Thoracic aorta (tissue), 2 donors: Measurements from ENCODE around the gene MARF1. TPM values are rescaled to one million over a fixed set of nuclear protein-coding genes. Genes with fewer than 3 reads are reported as not detected.
A peak's percentile ranks its signal among the peaks of the same experiment; 100 is the strongest.

ENCODE experiments used
- ATAC-seq: fragments of 150-250 bp; one replicate; pipeline ENCODE4 v1.8.0; 2017; ENCODE audit warnings: low read depth; ENCODE audit not compliant: insufficient number of reproducible peaks, low FRiP score
- DNase-seq: peaks from one replicate; pipeline ENCODE4 v3.0.0-alpha.2; 2020; ENCODE audit warnings: low spot score
- H3K27ac ChIP-seq, 2 donors: fragments of 200-600 bp; sonication (generic); 1 replicate in 1 of 2; 2 replicates in 1 of 2; pipeline ENCODE4 v1.5.1; 2016; ENCODE audit warnings: mild to moderate bottlenecking in 2 of 2, moderate library complexity in 2 of 2
- H3K27me3 ChIP-seq: fragments of 200-600 bp; sonication (generic); replicated peaks from 2 replicates; pipeline ENCODE4 v1.6.0; 2016; ENCODE audit warnings: mild to moderate bottlenecking; ENCODE audit not compliant: insufficient read depth
- H3K36me3 ChIP-seq: fragments of 200-600 bp; sonication (generic); one replicate; pipeline ENCODE4 v1.5.1; 2016
- H3K4me1 ChIP-seq, 2 donors: fragments of 200-600 bp; sonication (generic); 1 replicate in 1 of 2; 2 replicates in 1 of 2; pipeline versions ENCODE4 v1.5.1 to v1.6.0; 2016; ENCODE audit warnings: low read depth in 2 of 2, mild to moderate bottlenecking in 1 of 2; ENCODE audit not compliant: control insufficient read depth in 1 of 2
- H3K4me3 ChIP-seq: fragments of 200-600 bp; sonication (generic); 2 replicates; pipeline ENCODE4 v1.5.1; 2016; ENCODE audit warnings: mild to moderate bottlenecking
- H3K9me3 ChIP-seq: fragments of 200-600 bp; sonication (generic); 2 replicates; pipeline ENCODE4 v1.5.1; 2016
- CTCF ChIP-seq: fragments of 200-600 bp; sonication (generic); IDR thresholded peaks from one replicate; pipeline ENCODE4 v1.5.1; 2019; ENCODE audit warnings: antibody characterized with exemption
- total RNA-seq, 2 donors: library from RNA; depleted of rRNA; stranded (reverse); fragments of >200 nt; gene quantifications; one replicate each; pipeline versions ENCODE4 v1.1.0 to v1.2.3, GENCODE V29; 2016

The MARF1 gene
- total RNA-seq, 2 donors from 2014 or later = 35.7 to 49.6 TPM

DNA sequence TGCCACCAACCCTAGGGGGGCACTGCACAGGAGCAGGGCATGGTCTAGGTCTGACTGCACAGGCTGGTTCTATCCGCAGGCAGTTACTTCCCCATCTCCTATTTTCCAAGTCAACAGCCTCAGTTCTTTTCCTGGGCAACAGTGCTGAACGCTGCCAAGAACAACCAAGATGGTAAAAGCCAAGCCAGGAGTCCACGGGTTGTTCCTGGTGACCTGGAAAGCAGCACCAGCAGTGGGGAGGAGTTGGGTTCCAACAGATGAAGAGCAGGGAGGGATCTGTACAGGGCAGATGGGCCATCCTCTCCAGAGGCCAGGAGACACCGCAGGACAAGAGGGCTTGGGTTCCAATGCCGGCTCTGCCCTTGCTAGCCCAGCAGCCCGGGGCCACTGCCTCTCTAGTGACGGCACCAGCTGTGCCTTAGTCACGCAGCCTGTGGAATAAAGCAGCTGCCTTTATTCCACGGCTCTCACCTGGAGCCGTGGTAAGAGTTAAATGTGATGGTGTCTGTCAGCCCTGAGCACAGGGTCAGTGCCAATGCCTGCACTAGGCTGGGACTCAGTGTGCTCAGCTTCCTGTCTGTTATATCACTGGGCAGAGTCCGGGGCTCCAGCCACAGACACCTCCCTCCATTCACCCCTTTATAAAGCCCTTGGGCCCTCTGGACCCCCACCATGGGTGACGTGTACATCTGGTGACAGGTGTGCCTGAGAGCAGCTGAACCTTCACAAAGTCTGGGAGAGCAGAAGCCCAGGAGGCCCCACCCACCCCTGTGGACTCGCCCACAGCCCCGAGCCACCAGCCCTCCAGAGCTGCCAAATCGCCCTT lies 44.9 kb downstream of the MARF1 start:
- no peak for TF ChIP-seq CTCF
- Histone ChIP-seq H3K36me3 (peaks cover 46% of the 10 kb centered on the region), H3K4me1 (peaks cover 10 to 22% of the 10 kb centered on the region in 2 donors), H3K27ac (peak overlapping the region; percentile 32 to 40), H3K27me3 (no peaks in the 10 kb centered on the region), H3K9me3 (no peaks in the 10 kb centered on the region), H3K4me3 (no peak overlapping the region)
- DNase-seq (no peak), ATAC-seq (no peak)

DNA sequence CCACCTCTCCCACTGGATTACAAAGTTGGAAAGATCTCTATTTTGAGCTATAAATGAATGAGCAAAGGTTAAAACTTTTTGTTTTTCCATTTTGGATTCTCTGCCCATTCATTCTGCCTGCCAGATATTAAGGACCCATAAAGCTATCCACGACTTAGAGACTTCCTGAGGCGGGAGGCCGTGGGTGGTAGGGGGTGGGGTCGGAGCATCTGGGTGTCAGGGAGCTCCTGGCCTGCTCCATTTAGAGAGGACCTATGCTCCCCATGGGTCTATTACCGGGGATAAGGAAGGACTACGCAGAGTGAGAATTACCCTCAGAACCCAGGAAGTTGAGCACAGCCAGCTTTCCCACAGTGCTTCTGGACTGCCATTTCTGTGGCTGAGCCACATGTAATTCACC lies 45.8 kb downstream of the MARF1 start:
- Histone ChIP-seq H3K4me3 (no peak overlapping the region), H3K9me3 (no peaks in the 10 kb centered on the region), H3K36me3 (peaks cover 37% of the 10 kb centered on the region), H3K27ac (peak overlapping the region in 1 of 2 donors; percentile 40), H3K4me1 (peaks cover 10 to 22% of the 10 kb centered on the region in 2 donors), H3K27me3 (no peaks in the 10 kb centered on the region)
- DNase-seq (no peak), ATAC-seq (no peak)
- no peak for TF ChIP-seq CTCF

DNA sequence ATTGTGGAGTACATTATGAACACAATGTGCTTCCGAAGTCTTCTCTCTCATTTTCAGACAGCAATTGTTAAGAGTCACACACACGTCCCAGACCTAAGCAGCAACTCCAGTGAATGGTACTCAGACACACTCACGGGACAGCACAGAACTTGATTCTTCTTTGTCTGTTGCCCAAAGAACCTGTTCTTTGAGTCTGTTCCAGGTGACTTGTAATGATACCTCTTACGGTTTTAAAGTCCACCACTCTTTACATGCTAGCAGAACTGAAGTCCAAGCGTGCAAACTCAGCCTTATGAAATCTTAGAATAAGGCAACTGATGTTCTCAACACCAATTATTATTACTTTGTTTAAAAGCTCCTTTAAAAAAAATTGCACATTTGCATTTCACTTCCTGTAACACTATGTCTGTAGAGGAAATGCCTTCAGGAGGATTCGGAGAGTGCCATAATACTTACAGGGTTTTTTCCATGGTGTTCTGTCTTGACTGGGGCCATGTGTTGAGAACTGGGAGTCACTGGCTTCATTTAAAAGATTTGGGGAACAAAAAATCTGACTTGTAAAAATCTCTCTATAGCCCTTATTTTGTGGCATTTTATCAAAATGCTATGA lies 48.1 kb downstream of the MARF1 start:
- Histone ChIP-seq H3K4me3 (no peak overlapping the region), H3K27me3 (no peaks in the 10 kb centered on the region), H3K27ac (no peak overlapping the region), H3K9me3 (no peaks in the 10 kb centered on the region), H3K4me1 (peaks cover 19 to 41% of the 10 kb centered on the region in 2 donors), H3K36me3 (peaks cover 17% of the 10 kb centered on the region)
- no peak for DNase-seq
- no peak for ATAC-seq
- TF ChIP-seq CTCF = no peak

DNA sequence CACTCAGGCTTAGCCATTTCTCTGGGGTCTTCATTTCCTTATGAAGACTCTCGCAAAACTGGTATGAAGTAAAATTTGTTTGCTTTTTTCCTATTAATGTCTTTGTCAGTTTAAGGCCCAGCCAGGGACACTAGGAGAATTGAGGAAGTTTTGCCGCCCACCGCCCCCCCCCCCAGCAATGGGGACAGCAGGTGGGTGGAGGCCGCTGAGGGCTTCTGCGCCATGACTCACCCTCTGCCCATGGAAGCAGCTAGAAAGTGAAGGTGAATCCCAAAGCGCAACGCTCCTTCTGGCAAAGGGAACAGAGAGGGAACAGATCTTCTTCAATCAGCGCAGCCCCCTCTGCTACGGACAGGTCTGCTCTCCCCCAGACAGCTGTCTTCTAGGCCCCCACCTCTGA lies 49.7 kb downstream of the MARF1 start:
- H3K4me1 ChIP-seq = peaks cover 20 to 45% of the 10 kb centered on the region in 2 donors
- H3K4me3 ChIP-seq = no peak overlapping the region
- peaks cover 15% of the 10 kb centered on the region for H3K36me3 ChIP-seq
- no peaks in the 10 kb centered on the region for H3K27me3 ChIP-seq
- no peaks in the 10 kb centered on the region for H3K9me3 ChIP-seq
- ATAC-seq (no peak), DNase-seq (no peak)
- H3K27ac ChIP-seq = no peak overlapping the region
- no peak for TF ChIP-seq CTCF

- Histone ChIP-seq H3K4me1 (peaks cover 11 to 35% of the 10 kb centered on the region in 2 donors), H3K36me3 (peaks cover 15% of the 10 kb centered on the region), H3K4me3 (no peak overlapping the region), H3K27me3 (no peaks in the 10 kb centered on the region), H3K9me3 (no peaks in the 10 kb centered on the region), H3K27ac (no peak overlapping the region)
- ATAC-seq = no peak
- TF ChIP-seq CTCF = no peak
- no peak for DNase-seq
These were observed 50.6 kb downstream of the MARF1 start for GRCh38 chr16:15592324-15592723.
